Transverse colon (tissue), 4 donors: Measurements from ENCODE around the gene SYPL1. TPM values are rescaled to one million over a fixed set of nuclear protein-coding genes. Genes with fewer than 3 reads are reported as not detected.

Experiments
- DNase-seq: peaks from one replicate; pipeline ENCODE4 v3.0.0-alpha.2; 2019
- H3K27ac ChIP-seq, 4 donors: fragments of 200-600 bp; sonication (generic); 2 replicates each; pipeline ENCODE4 v1.5.1; 2016 to 2018; ENCODE audit warnings: inconsistent platforms in 4 of 4
- H3K27me3 ChIP-seq: fragments of 200-600 bp; sonication (generic); 2 replicates; pipeline ENCODE4 v1.5.1; 2017; ENCODE audit warnings: inconsistent platforms
- H3K36me3 ChIP-seq, 4 donors: fragments of 200-600 bp; sonication (generic); 2 replicates each; pipeline ENCODE4 v1.5.1; 2017 to 2019; ENCODE audit warnings: inconsistent platforms in 4 of 4
- H3K4me1 ChIP-seq, 4 donors: fragments of 200-600 bp; sonication (generic); 2 replicates each; pipeline ENCODE4 v1.5.1; 2017 to 2020; ENCODE audit warnings: inconsistent platforms in 4 of 4
- H3K4me3 ChIP-seq, 4 donors: fragments of 200-600 bp; sonication (generic); 1 replicate in 1 of 4; 2 replicates in 3 of 4; pipeline versions ENCODE4 v1.5.1 to v1.6.1; 2017 to 2019; ENCODE audit warnings: inconsistent platforms in 4 of 4
- H3K9me3 ChIP-seq, 2 donors: fragments of 200-600 bp; sonication (generic); 2 replicates each; pipeline ENCODE4 v1.5.1; 2017 to 2019; ENCODE audit warnings: inconsistent platforms in 2 of 2
- CTCF ChIP-seq, 5 experiments: fragments of 200-600 bp in 3 of 5; fragments of 450-650 bp in 2 of 5; sonication (generic) in 3 of 5; IDR thresholded peaks; 1 replicate in 2 of 5; 2 replicates in 3 of 5; pipeline ENCODE4 v1.5.1; 2016 to 2017; ENCODE audit warnings: antibody characterized with exemption in 5 of 5, inconsistent platforms in 3 of 5, mild to moderate bottlenecking in 2 of 5, moderate library complexity in 1 of 5
- EP300 ChIP-seq: sonication (generic); formaldehyde crosslinking; IDR thresholded peaks from one replicate; pipeline ENCODE4 v1.6.1; 2017; ENCODE audit warnings: antibody characterized with exemption, low read depth
- POLR2A ChIP-seq: fragments of 450-650 bp; IDR thresholded peaks from one replicate; pipeline ENCODE4 v1.6.1; 2016; ENCODE audit warnings: antibody characterized with exemption, mild to moderate bottlenecking, moderate library complexity
- POLR2AphosphoS5 ChIP-seq, 3 donors: sonication (generic); formaldehyde crosslinking; IDR thresholded peaks; one replicate each; pipeline ENCODE4 v1.6.1; 2016; ENCODE audit warnings: antibody characterized with exemption in 3 of 3
- WGBS, 2 donors: methylation state at CpG; one replicate each; pipeline ENCODE4 v1.1.5; 2018; ENCODE audit warnings: low coverage in 1 of 2; 5-methylcytosine and 5-hydroxymethylcytosine counted together
- in situ Hi-C, 4 donors: fragments of 200-750 bp; cut with MboI; loops; one replicate each; pipeline versions ENCODE4 v1.15.0 to v1.15.1; 2017; ENCODE audit warnings: low sequenced_read_pairs in 3 of 4, low pct_ligation_motif_present in 1 of 4, low pct_unique_long_range_greater_than_20kb in 1 of 4
- intact Hi-C: fragments of 100-400 bp; cut with DNase I; formaldehyde crosslinking; loops from one replicate; pipeline ENCODE4 v1.15.1; 2023; ENCODE audit warnings: low total_unique reads
- total RNA-seq, 4 donors: library from RNA; depleted of rRNA; stranded (reverse); fragments of >200 nt; gene quantifications; one replicate each; pipeline ENCODE4 v1.1.0, GENCODE V29; 2016

The SYPL1 gene
- total RNA-seq, 4 donors from 2014 or later: 36.7 to 81.8 (median 59.5) TPM

GRCh38 chr7:106114716-106115383 lies 2.7 kb upstream of the SYPL1 start:
- Histone ChIP-seq H3K27me3 (no peaks in the 10 kb centered on the region), H3K9me3 (no peaks in the 10 kb centered on the region), H3K27ac (peak overlapping the region; percentile 3 to 50 (median 16)), H3K4me1 (peaks cover 3 to 16% (median 10%) of the 10 kb centered on the region in 4 donors), H3K36me3 (no peaks in the 10 kb centered on the region), H3K4me3 (no peak overlapping the region)
- in situ Hi-C loops (no loop called here), intact Hi-C loops (loop anchor here (5.0 kb wide), 1 partner anchor 43 kb away; no protein-coding TSS in a partner anchor)
- peak; percentile 13 for DNase-seq
- TF ChIP-seq POLR2A: no peak
- TF ChIP-seq POLR2AphosphoS5 (IDR thresholded peaks at IDR 0.05): no peak
- no peak for TF ChIP-seq EP300
- no peak for TF ChIP-seq CTCF (IDR thresholded peaks at IDR 0.05)
- WGBS, 2 donors: 20 to 68% methylated on average over 1 to 5 of the region's 5 CpGs

GRCh38 chr7:106112972-106113421 lies 885 bp upstream of the SYPL1 start:
- Histone ChIP-seq H3K4me3 (peak overlapping the region in 3 of 4 donors; percentile 65 to 77 (median 76)), H3K27me3 (no peaks in the 10 kb centered on the region), H3K36me3 (no peaks in the 10 kb centered on the region), H3K4me1 (peaks cover 7 to 31% (median 24%) of the 10 kb centered on the region in 4 donors), H3K9me3 (no peaks in the 10 kb centered on the region), H3K27ac (peak overlapping the region; percentile 98 to 99 (median 98))
- no peak for TF ChIP-seq POLR2AphosphoS5 (IDR thresholded peaks at IDR 0.05)
- in situ Hi-C loops: no loop called here
- intact Hi-C loops: loop anchor here (5.0 kb wide), 1 partner anchor 41 kb away; no protein-coding TSS in a partner anchor
- DNase-seq: no peak
- 88 to 90% methylated on average over 7 to 17 of the region's 17 CpGs for WGBS, 2 donors

- Histone ChIP-seq H3K27me3 (no peaks in the 10 kb centered on the region), H3K36me3 (no peaks in the 10 kb centered on the region), H3K9me3 (no peaks in the 10 kb centered on the region), H3K4me3 (peak overlapping the region; percentile 39 to 77 (median 70)), H3K4me1 (peaks cover 7 to 34% (median 24%) of the 10 kb centered on the region in 4 donors), H3K27ac (peak overlapping the region; percentile 98 to 99 (median 98))
- DNase-seq: peak; percentile 79
- 0% methylated on average over 26 of the region's 53 CpGs; no CpG with 5 or more reads in 1 of the 2 donors for WGBS, 2 donors
- in situ Hi-C loops (no loop called here), intact Hi-C loops (loop anchor here (5.0 kb wide), 1 partner anchor 39 kb away; no protein-coding TSS in a partner anchor)
- TF ChIP-seq CTCF (IDR thresholded peaks at IDR 0.05) (no peak), POLR2A (peak; percentile 67)
These were observed 426 bp downstream of the SYPL1 start for GRCh38 chr7:106111655-106112117.

- H3K4me3 ChIP-seq: peak overlapping the region; percentile 39 to 77 (median 70)
- H3K9me3 ChIP-seq: no peaks in the 10 kb centered on the region
- peak overlapping the region; percentile 98 to 99 (median 98) for H3K27ac ChIP-seq
- 7 to 10% methylated on average over 15 to 19 of the region's 19 CpGs for WGBS, 2 donors
- no peak for TF ChIP-seq POLR2AphosphoS5 (IDR thresholded peaks at IDR 0.05)
- no peak for TF ChIP-seq CTCF (IDR thresholded peaks at IDR 0.05)
- TF ChIP-seq POLR2A: no peak
- TF ChIP-seq EP300: no peak
- DNase-seq: no peak
- peaks cover 7 to 38% (median 24%) of the 10 kb centered on the region in 4 donors for H3K4me1 ChIP-seq
- intact Hi-C loops (loop anchor here (5.0 kb wide), 1 partner anchor 39 kb away; no protein-coding TSS in a partner anchor), in situ Hi-C loops (no loop called here)
- no peaks in the 10 kb centered on the region for H3K36me3 ChIP-seq
- H3K27me3 ChIP-seq: no peaks in the 10 kb centered on the region
These were observed 1.0 kb downstream of the SYPL1 start for GRCh38 chr7:106110885-106111654.
